HG03457 (cell line): ENCODE results near the gene ADCY1.
"Not testable (repeated sequence)": the region's sequence is repeated elsewhere in the genome, so short reads cannot be mapped to it uniquely, and the experiment has no call there.

Experiments
- ATAC-seq: cut with Tn5 transposase; IDR thresholded peaks from one replicate; pipeline ENCODE4 v1.9.1; 2021; ENCODE audit warnings: moderate number of reproducible peaks; ENCODE audit not compliant: unreplicated experiment

Gene ADCY1

DNA sequence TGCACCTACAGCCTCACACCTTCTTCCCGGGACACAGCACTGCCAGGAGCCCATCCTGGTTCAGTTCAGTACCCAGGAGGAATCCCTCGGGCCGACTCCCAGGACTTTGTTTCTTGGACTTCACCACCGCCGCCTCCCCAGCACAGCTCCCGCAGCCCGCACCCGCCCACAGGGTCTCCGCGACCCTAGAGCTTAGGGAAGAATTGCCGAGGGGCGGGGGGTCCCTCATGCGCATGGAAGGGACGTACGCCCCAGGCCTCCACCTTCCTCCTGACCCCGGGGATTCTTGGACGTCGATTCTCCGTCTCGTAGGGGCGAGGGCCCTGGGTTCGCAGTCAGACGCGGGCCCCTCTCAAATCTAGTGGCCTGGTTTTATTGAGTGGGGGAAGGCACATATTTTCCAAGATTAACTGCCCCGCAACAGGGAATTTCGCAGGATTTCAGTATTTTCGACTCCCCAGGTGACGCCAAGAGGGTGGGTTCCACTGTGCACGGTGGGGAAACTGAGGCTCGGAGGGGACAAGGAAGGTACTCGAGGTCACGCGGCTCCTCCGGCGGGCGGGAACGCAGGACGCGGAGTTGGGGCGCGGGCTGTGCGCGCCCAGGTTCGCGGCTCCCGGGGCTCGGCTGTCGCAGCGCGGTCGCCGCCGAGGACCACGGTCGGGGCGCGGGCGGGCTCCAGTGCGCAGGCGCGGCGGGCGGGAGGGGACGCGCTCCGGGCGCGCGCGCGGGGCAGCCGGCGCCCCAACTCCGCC lies at the start of gene ADCY1:
ADCY1 (plus strand) TSS at position 708 of the 755 bp plus-strand sequence. CDS start 176 bp downstream, outside the sequence.
- no peak for ATAC-seq

DNA sequence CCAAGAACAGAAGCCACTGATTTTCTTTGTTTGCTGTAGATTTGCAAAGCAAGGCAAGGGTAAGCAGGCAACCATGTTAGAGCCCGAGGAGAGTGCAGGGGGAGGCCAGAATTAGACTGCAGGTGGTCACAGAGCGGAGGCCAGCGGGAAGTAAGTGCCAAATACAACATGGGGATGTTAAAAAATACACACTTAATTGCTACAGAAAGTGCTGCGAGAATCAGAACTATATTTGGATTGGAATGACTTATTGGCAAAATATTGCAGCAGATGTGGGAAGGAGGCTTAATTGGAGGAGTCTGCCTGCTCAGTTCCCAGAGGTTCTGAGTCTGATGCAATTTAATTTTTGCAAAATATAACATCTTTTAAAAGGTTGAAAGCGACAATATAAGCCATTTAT lies 49.7 kb upstream of the ADCY1 start:
- no peak for ATAC-seq

DNA sequence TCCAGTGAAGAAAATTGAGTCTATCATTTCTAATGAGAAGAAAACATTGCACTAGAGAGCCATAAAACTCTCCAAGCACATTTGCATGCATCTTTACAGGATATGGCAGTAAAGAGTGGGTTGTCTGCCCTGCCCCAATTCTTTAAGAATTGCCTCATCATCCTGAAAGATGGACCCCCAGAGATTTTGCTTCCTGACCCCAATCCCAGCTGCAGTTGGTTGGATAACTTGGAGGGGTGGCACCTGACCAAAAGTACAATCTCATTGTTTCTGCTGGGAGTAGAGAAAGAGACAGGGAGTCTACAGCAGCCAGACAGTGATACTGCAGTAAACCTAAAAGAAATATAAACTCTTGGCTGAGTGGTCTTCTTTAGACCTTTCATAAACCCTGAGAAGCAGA lies 49.1 kb upstream of the ADCY1 start:
- no peak for ATAC-seq

DNA sequence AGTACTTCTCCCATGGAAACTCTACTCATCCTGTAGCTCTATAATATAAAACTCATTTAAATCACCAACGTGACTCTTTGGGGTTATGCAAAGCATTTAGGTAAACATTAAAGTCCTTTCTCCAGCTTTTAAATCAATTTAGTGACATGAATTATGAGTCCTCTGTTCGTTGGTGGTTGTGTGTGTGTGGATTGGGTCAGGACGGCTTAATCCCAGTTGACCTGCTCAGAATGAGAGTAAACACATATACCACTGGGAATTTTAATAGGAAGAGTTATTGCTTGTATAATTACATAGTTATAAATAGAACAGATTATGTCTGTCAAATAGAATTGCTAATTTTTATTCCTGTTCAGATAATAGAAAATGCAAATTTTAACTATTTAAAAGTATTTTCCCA lies 30.7 kb upstream of the ADCY1 start:
- ATAC-seq = no peak

DNA sequence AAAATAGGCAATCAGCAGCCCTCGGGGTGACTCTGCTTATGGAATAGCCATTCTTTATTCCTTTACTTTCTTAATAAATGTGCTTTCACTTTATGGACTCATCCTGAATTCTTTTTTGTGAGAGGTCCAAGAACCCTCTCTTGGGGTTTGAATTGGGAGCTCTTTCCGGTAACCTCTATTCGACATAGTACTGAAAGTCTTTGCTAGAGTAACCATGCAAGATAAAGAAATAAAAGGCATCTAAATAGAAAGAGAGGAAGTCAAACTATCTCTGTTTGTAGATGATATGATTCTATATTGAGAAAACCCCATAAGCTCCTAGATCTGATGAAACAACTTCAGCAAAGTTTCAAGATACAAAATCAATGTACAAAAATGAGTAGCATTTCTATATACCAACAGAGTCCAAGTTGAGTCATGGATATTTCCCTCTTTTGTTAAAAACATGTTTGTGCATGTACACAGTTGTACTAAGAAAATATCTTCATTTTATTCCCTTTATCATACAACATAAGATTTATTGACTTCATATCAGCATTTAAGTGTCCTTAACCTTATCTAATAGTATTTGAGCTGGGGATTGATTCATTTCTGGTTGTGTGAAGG lies 29.0 kb upstream of the ADCY1 start:
- not testable (repeated sequence) for ATAC-seq

DNA sequence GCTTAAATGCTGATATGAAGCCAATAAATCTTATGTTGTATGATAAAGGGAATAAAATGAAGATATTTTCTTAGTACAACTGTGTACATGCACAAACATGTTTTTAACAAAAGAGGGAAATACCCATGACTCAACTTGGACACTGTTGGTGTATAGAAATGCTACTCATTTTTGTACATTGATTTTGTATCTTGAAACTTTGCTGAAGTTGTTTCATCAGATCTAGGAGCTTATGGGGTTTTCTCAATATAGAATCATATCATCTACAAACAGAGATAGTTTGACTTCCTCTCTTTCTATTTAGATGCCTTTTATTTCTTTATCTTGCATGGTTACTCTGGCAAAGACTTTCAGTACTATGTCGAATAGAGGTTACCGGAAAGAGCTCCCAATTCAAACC lies 25.3 kb upstream of the ADCY1 start:
- ATAC-seq = not testable (repeated sequence)

DNA sequence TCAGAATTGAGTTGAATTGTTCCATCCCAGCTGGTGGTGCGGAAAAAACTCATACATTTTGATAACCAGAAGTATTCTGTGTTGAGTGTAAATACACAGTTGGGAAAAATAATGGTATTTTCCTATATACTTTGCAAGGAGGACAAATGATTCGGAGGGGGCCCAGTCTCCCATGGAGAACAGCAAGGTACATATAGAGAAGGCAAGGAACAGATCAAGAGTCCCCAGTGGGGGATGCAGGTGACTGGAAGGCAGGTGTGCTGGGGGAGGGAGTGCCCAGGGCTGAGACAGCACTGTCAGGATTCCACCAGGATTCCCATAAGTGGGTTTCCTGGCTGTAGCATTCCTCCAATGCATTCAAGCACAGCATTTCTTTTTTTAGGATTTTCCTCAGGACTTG lies 10.8 kb upstream of the ADCY1 start:
- ATAC-seq = no peak

DNA sequence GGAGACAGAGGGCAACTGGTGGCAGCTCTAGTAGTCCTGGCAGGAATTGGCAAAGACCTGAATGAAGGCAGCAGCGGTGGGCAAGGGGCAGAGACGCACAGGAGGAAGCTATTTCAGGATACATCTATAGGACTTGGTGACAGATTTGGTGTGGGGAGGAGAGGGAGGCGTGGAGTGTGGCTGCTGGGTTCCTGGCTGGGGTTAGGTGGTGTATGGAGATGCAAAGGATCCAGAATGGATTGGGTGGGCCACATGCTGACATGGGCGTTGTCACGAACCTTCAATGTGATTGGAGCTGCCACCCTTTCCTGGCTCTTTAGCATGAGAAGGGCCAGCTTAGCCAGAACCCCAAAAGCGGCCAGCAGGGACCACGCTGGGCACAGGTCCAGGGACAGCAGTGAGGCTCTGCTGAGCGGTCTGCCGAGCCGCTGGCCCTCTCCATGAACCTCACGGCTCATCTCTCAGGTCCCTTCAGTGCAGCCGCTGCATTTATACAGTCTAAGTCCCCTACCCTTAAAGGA lies 10.2 kb upstream of the ADCY1 start:
- ATAC-seq = no peak

DNA sequence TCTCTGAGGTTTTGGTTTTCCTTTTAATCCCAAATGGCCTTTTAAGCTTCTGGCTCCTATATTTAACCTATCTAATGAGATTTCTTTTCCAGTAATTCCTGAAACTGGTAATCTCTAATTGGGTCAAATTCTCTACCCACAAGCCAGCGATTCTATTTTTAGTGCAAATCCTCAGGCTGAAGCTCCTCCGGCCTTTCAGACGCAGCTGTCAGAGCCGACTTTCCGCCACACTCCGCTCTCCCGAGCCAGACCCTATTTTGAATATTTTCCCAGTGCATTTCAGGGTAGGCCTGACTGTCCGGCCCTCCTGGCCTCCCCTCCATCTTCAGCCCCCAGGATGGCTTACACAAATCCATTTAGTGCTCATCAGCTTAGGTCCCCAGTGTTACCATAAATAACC lies 9.7 kb upstream of the ADCY1 start:
- ATAC-seq = no peak

DNA sequence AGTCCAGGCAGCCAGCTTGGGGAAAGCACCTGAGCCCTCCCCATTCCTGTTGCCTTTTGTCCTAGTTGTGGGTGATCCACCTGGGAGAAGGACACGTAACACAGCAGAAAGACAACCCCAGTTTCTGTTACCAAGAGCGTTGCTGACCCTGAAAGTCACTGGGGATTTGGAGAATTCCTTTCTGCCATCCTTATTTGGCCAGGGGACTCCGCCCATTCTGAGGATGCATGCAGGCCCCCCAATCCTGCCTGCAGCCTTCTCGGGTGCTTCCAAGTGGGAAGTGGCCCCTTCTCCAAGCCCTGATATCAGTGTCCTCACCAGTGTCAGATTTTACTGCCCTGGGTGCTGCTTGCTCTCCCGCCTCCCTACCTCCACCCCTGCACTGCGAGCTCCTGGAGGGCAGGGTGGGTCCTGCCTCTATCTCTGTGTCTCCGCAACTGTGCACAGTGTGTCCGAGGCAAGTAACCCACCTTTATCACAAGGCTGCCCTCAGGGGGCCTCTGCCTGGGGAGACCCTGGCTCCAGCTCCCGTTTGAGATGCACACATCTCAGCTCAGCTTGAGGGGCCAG lies 9.2 kb upstream of the ADCY1 start:
- ATAC-seq = no peak

DNA sequence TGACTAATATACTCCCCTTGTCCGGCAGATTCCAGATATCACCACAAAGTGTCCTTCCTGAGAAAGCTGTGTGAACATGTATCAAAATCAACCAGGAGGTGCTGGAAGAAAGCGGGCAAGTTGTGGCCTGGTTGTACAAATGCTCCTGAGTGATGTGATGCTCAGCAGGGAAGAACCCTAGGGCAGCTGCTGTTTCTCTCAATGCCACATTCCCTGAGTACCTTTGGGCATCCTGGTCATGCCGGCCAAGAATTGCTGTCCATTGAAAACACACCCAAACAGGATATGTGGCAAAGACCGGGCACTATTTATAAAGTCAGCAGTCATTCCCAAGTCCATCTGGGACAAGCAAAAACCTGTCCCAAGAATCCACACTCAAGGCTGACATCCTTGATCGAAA lies 7.8 kb upstream of the ADCY1 start:
- ATAC-seq = no peak

DNA sequence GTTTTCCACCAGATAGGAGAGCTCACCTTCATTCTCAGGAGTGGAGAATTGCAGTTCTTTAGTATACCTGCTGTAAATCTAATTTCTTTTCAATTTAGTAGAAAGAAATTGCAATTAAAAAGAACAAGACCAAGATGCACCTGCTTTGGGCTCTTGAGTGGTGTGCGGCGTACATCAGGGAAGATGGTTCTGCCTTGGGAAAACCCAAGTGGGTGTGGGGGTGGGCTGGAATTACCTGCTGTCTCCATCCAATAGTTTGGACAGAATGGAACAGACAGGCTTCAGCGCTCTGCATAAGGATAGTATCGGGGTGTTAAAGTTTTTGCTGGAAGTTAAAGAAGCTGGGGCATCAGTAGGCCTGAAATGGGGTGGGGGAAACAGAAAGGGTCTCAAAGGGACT lies 7.2 kb upstream of the ADCY1 start:
- no peak for ATAC-seq

DNA sequence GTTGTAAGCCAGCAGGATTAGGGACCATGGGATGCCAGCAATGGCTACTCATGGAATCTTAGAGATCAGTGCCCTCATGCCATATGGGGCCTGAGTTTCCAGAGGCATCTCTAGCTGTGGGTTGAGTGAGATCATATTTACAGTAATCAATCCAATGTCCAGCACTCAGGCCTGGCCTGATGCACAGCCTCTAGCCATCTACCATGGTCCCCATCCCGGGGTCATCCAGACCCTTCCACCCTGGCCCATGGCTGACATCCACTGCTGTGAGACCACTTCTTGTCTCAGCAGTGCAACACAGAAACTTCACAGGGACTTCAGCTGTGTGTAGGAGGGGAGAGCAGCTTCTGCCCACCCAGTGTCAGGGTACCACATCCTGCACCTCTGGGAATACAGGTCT lies 6.5 kb upstream of the ADCY1 start:
- no peak for ATAC-seq

DNA sequence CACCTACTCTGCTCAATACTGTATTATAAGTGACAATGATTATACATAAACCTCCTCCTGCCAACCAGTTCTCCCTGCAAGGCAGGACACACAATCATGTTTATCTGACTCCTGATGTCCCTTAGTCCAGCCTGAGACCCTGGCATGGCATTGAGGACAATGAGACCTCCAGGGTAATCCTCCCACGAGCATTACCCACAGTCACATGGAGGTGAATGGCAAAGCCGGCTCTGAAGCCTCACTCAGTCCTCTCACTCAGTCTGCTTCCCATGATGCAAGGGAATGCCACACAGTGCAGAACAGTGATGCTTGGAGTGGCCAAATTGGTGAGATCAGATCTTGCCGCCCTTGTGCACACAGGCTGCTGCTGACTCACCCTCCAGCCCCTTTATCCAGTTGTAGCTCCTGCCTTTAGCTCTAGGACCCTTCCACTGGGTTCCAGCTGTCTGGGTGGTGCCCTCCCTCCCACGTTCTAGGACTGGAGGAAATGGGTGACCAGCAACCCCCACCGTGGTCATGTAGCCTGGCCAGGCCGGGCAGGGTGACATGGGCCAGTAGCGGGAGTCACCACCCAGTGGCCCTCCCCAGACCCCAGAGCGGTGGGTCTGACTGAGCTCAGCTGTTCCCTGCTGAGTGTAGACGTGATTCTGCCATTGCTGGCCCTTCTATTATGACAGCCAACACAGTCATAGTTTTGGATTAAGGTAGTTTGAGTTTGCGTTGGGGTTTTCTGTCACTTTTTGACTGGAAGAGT lies 5.5 kb upstream of the ADCY1 start:
- no peak for ATAC-seq

DNA sequence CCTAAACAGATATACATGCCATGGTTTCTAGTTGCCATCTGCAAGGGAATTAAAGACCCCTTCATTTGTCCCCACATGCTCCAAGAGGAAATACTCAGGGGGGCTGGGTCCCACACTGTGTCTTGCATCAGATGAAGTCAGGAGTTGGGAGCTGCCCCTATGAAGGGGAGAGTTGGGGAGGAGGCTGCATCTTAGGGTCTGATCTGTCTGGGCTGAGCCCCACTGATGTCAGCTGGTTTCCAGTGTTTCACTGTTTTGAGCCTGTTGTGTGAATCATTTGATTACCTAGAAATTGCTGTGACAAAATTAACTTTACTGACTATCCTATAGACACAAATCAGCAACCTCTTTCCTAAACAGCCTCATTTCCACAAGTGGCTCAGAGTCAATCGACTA lies 4.9 kb upstream of the ADCY1 start:
- ATAC-seq = no peak

DNA sequence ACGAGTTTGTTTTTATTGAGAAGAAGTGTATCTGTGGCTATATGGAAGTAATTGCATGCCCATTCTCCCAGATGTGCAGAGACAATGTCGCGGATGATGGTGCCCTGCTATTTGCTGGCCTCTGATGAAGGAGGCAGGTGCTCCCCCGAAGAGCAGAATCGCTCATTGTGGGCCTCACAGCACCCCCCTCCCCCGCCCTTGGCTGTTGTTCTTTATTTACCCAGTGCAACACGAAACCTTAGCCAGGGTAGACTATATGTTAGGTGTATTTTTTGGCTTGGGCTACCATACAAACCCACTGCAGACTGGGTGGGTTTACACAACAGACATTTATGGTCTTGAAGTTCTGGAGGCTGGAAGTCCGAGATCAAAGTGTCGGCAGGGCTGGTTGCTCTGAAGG lies 3.4 kb upstream of the ADCY1 start:
- no peak for ATAC-seq

DNA sequence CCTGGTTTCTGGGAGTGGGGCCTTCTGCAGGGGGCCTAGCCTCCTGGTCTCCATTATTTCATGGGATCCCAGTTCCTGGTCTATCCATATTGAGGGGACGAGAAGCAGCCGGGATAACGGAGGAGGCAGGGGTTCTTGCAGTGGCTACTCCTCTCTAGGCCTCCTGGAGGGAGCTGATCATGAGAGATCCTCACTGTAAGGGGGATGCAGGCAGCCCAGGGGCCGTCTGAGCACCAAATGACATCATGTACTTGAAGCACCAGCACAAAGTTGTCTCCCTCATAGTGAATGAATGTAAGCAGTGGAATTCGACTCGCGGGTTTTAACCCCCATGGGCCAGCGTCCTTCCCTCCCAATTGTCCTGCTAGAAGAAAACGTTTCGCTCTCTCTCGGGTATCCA lies 964 bp upstream of the ADCY1 start:
- ATAC-seq = no peak

DNA sequence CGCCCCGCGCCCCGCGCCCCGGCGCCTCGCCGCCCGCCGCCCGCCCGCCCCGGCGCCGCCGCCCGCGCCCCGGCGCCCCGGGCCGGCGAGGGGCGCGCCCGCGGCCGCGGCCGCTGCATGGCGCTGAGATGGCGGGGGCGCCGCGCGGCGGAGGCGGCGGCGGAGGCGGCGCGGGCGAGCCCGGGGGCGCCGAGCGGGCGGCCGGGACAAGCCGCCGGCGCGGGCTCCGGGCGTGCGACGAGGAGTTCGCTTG lies 174 bp downstream of the ADCY1 start:
- ATAC-seq = no peak

DNA sequence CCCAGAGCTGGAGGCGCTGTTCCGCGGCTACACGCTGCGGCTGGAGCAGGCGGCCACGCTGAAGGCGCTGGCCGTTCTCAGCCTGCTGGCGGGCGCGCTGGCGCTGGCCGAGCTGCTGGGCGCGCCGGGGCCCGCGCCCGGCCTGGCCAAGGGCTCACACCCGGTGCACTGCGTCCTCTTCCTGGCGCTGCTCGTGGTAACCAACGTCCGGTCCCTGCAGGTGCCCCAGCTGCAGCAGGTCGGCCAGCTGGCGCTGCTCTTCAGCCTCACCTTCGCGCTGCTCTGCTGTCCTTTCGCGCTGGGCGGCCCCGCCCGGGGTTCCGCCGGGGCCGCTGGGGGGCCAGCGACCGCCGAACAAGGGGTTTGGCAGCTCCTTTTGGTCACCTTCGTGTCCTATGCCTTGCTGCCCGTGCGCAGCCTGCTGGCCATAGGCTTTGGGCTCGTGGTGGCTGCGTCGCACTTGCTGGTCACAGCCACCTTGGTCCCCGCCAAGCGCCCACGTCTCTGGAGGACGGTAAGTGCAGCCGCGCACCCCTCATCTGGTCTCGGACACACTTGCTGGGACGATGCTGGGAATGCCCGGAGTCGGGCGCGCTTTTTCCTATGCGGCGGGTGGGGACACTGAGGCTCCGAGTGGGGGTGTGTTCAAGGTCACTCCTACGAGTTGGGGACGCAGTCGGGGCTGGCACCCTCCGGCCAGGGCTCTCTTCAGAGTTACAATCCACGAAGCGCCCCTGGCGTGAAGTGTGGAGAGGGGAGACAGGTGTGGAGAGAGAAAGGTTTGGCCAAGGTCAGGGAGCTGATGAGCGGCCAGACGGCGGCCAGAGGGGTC lies 717 bp downstream of the ADCY1 start:
- ATAC-seq = no peak

DNA sequence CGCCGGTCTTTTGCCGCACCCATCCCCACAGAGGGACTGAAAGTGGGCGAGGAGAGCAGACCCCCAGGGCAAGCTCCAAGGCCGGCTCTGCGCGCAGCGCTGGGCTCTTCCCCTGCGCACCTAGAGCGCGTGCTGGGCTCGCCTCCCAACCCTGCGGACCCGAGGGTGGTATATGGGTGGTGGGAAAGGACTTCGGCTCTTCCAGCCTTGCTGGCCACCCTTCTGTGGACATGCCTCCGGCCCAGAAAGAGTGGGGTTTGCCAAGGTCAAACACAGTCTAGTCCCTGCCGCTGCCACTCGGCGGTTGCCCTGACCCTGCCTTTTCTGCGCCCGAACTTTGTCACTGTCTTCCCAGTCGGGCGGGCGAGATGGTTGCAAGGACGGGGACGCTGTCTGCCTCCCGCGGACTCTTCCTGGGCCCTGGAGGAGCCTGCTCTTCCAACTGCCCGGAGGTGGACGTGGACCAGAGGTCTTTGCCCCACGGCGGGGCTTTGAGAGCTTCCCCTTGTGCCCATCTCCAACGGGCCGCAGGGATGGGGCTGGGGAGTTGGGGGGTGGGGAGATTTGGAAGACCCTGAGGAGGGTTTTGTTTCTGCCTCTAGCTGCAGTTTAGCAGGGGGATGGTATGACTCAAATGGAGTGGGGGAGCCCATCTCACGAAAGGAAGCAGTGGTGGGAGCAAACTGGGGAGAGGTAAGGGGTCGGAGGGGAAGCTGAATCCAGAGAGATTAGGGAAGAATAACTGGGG lies 1.5 kb downstream of the ADCY1 start:
- no peak for ATAC-seq
